Keratinocyte (primary cell): ENCODE results near the gene CEP20.

Experiments used
- CTCF ChIP-seq, 3 experiments: IDR thresholded peaks in 1 of 3; conservative IDR thresholded peaks in 1 of 3; optimal IDR thresholded peaks in 1 of 3; 2 replicates in 2 of 3; 3 replicates in 1 of 3; pipeline versions ENCODE3 to v1.5.1; 2011; ENCODE audit warnings: low read length in 3 of 3, mild to moderate bottlenecking in 3 of 3, moderate library complexity in 2 of 3, control low read depth in 1 of 3, inconsistent platforms in 1 of 3; ENCODE audit not compliant: insufficient read depth in 2 of 3; ENCODE audit errors: extremely low read depth in 1 of 3
- EZH2 ChIP-seq: IDR thresholded peaks from one replicate; pipeline ENCODE4 v1.6.1; 2012; ENCODE audit warnings: inconsistent platforms, mild to moderate bottlenecking, low read length, moderate library complexity

DNA sequence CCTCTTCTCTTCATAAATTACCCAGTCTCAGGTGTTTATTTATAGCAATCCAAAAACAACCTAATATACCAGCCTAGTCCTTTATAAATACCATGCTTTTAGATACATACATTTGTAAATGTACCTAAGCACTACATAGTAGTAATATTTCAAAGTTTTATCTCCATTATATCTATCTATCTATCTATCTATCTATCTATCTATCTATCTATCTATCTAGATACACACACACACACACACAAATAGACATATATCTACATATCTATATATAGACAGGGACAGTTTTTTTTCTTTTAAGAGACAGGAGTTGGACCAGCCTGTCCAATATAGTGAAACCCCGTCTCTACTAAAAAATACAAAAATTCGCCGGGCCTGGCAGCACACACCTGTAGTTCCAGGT is 5.8 kb downstream of the CEP20 start:
- no peak for TF ChIP-seq CTCF (optimal IDR thresholded peaks at IDR 0.05 in 1 of 3, IDR thresholded peaks at IDR 0.05 in 1 of 3, conservative IDR thresholded peaks at IDR 0.05 in 1 of 3; ENCODE audit: extremely low read depth in 1 of 3, insufficient read depth in 2 of 3, low read length in 3 of 3)
- TF ChIP-seq EZH2: no peak
